DMS 273 treated with DMSO at 0.1 percent for 48 hours (cell line): ENCODE measurements around the gene PNPLA2.

Source experiments
- DNase-seq: peaks from one replicate; lab custom pipeline; 2025; lab: John Stamatoyannopoulos, UW

Gene PNPLA2

GRCh38 chr11:819129-819931 is 616 bp downstream of the PNPLA2 start:
- DNase-seq: peak; percentile 39

DNA sequence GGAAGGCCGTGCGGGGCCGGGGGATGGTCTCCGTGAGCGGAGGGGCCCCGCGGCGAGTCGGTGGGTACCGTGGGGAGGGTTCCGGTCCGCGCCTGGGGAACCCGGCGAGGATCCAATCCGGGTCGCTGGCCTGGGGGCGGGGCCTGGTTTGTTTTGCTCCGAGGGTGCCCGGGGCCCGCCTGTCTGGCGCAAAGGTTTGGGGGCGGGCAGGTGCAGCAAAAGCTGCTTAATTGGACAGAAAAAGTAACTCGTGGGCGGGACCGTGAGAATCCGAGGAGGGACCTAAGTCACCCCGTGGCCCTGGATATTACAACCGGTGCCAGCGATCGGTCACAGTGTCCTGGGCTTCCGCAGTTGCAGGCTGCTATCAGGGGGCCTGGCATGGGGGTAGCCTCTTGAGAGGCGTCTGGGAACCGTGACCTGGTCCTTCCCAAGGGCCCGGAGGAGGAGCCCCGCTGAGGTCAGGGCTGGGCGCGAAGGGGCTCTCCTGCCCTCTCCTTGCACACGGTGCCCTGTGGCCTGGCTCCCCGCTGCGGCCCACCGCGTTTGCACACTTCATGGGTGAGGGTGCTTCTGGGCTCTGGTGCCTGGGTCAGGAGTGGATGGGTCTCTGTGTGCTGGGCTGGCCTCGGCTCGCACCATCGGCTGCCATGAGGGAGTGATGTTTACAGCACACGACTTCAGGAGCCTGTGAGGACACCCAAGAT is 1.4 kb downstream of the PNPLA2 start:
- DNase-seq: no peak

DNA sequence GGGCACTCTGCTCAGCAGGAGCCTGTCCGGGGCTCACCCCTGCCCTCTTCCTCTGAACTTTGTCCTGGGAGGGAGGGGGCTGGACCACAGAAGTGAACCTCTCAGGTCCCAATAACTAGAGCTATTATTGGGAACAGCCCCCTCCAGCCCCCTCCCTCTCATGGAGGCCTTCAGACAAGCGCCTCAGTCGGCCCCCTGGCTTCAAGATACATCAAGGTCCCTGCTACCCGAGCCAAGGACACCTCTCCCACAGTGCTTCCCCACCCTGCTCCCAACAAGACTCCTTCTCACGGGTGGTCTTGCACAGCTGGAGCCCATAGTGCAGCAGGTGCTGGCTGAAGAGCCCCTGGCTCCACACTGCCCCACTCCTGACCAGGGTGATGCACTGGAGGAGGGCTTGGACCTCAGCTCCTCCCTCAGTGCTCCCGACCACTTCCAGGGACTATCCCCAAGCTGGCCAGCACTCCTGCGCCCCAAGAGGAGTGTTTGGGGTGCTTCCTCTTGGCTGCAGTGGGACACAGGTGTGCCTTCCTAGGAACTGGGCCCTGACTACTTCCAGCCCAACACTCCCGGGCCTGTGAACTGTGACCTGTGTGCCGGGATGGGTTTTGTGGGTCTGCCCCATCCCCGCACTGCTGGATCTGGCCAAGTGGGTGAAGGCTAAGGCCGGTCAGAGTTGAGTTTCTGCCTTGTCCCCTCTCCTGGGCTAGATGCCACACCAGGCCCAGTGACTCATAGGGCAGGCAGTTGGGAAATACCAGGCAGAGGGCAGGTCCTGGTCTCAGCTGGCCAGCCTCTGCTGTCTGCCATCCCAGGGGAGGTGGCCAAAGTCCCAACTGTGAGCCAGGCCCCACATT is 2.2 kb downstream of the PNPLA2 start:
- DNase-seq: no peak

DNA sequence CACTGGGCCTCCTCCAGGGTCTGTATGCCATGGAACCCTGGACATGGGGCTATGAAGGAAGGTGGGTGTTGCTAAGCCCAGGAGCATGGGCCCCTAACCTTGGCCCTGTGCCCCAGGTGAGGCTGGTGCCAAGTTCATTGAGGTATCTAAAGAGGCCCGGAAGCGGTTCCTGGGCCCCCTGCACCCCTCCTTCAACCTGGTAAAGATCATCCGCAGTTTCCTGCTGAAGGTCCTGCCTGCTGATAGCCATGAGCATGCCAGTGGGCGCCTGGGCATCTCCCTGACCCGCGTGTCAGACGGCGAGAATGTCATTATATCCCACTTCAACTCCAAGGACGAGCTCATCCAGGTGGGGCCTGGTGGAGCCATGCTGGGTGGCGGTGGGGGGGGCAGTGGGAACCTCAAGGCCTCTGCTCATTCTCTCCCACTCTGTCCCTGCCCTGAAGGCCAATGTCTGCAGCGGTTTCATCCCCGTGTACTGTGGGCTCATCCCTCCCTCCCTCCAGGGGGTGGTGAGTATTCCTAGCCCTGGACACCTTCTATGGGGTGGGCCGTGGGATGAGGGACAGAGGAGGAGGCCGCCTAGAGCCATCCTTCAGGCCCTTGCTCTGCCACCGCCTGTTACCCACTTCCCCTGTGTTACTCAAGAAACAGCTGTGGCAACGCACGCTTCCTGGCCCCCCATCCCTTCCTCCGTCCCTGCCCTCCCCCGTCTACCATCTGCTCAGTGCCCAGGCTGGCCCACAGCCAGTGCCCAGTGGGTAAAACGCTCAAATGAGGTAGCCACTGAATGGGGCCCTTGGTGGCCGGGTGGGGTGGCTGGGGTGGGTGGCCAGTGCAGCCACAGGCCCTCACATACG is 3.0 kb downstream of the PNPLA2 start:
- DNase-seq: no peak

- no peak for DNase-seq
These were observed 5.0 kb downstream of the PNPLA2 start for GRCh38 chr11:823441-824291.

GRCh38 chr11:824292-824880 is 5.7 kb downstream of the PNPLA2 start:
- no peak for DNase-seq

DNA sequence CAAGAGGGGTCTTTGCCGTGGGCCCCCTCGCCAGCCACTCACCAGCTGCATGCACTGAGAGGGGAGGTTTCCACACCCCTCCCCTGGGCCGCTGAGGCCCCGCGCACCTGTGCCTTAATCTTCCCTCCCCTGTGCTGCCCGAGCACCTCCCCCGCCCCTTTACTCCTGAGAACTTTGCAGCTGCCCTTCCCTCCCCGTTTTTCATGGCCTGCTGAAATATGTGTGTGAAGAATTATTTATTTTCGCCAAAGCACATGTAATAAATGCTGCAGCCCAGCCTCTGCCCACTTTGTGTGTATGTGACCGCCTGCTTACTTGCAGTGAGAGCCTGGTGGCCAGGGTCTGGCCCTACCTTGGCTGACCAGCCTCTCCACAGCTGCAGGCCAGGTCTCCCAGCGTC is 6.2 kb downstream of the PNPLA2 start:
- DNase-seq: no peak

DNA sequence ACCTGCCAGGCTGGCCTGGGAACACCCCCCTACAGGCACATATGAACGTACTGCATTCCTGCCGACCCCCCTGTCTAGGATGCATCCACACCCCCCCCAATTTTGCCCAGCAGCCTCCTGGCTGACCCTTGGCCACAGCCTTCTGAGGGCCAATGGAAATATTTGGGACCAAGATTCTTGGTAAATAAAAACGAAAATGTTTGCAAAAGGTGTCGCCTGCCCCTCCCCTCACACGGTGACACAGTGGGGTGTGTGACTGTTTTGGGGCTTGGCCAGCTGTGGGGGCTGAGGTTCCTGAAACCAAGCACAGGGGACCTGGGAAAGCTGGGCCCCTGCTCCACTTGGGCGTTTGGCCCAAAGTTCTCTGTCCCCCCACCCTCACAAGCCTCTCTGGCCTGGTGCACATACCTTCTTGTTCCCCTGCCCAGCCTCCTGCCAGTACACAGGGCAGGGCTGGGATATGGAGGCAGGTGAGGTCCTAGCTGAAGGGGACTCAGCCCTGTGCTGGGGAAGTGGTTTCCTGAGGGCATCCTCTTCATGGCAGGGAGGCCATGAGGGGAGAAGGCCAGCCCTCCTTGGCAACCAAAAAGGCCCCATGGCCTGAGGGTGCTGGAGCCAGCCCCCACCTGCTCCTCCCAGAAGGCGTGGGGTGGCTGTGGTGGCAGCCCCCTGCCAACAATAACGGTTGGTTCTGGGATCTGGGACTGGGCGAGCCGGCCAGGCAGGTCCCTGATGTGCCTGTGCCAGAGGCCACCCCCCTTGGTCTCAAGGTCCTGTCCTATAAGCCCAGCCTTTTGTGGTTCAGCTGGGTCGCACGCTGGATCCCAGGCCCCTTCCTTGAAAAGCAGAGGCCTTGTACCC is 6.9 kb downstream of the PNPLA2 start:
- no peak for DNase-seq

GRCh38 chr11:826227-826621 is 7.5 kb downstream of the PNPLA2 start:
- DNase-seq: no peak

DNA sequence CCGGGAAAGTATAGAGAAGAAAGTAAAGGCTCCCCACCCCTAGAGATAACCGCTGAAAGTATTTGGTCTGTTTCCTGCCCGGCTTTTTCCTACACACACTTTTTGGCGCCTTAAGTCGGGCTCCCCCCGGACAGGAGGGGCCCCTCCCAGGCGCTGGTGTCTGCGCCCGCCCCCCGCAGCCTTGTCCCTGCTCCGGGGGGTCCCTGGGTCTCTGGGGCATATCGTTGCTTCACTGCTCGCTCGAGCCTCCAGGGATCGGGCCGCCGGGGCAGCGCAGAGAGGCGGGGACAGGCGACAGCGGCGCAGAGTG is 8.1 kb downstream of the PNPLA2 start:
- DNase-seq: no peak

DNA sequence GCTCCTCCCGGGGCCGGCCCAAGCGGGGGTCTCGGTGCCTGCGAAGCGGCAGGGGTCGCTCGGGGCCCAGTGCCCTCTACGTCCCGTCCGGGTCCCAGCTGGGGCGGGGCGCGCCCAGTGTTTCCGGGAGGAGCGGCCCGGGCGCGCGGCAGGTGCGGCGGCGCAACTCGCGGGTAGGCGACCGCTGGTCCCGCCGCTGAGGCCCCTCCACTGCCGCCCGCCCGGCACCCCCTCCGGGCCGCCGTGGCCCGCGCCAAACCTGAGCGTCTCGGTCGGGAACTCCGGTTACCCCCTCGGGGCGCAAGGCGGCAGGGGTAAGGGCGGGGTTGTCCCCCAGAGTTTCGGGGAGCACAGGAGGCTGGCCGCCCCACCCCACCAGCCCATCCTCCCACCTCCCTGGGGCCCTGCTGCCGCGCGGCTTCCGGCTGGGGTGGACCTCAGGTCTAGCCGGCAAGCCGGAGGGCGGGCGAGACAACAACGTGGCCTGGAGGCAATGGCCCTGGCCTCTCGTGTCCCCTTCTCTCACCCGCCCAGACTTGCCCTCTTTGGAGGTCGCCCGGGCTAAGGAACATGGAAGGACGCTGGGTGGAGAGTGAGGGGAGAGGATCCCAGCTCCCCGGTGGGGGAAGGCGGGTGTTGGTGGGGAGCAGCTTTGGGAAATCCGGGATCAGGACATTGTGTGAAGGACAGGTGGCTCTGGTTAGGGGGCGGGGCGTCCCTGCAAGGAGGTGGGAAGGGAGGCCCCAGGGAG is 8.6 kb downstream of the PNPLA2 start:
- DNase-seq: no peak

DNA sequence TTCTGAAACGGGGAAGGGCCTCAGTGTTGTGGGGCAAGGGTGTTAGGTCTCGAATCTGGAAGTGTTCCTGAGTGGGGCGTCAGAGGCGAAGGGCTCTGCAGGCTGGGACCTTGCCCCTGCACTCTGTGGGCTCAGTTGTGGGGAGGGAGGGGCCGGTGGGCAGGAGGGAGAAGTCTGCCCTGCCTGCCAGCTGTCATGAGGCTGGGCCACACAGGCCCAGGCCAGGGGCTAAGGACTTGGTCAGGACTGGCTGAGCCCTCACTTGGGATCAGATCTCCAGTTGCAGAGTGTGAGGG is 9.1 kb downstream of the PNPLA2 start, which contains the start of gene CRACR2B:
Gene CRACR2B (plus strand): TSS at position 23 of the 296 bp plus-strand sequence. CDS start 689 bp downstream, outside the sequence.
- DNase-seq: no peak

GRCh38 chr11:828506-829175 is 9.9 kb downstream of the PNPLA2 start:
- no peak for DNase-seq

DNA sequence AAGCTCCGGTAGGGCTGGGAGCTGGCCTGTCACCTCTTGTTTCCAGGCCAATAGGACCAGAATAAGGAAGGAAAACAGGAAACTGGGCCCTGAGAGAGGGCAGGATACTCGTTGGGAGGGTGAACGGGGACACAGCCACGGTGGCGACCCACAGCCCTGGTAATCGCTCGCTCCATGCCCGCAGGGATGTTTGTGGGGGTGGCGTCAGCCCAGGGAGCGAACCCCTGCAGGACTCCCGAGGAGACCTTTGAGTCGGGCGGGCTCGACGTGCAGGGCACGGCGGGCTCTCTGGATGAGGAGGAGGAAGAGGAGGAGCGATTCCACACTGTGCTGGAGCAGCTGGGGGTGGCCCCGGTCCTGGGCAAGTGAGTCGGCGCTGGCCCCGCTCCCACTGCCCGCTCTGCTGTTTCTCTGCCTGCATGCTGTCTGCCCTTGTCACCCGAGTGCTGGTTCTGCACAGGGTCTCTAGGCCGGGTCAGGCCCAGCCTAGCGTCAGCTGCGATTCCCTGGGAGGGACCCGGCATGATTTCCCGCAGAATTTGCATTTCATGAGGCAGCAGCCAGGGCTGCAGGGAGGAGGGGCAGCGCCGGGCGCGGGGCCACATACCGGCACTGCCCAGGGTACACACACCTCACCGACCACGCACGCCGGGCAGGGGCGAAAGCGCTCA is 10.6 kb downstream of the PNPLA2 start:
- no peak for DNase-seq

DNA sequence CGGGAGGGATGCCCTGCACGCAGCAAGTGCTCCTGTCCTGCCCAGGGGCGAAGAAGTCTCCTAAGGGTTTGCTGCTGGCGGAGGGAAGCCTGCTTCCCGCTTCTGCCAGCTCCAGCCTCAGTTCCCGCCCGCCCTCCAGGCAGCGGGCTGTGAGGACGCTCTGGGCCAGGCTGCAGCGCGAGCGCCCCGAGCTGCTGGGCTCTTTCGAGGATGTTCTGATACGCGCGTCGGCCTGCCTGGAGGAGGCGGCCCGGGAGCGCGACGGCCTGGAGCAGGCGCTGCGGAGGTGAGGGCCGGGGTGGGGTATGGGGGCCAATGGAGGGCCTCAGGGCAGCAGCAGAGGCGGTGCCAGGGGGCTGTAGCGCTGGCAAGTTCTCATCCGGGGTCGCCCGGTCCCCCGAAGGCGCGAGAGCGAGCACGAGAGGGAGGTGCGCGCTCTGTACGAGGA is 11.2 kb downstream of the PNPLA2 start:
- no peak for DNase-seq

DNA sequence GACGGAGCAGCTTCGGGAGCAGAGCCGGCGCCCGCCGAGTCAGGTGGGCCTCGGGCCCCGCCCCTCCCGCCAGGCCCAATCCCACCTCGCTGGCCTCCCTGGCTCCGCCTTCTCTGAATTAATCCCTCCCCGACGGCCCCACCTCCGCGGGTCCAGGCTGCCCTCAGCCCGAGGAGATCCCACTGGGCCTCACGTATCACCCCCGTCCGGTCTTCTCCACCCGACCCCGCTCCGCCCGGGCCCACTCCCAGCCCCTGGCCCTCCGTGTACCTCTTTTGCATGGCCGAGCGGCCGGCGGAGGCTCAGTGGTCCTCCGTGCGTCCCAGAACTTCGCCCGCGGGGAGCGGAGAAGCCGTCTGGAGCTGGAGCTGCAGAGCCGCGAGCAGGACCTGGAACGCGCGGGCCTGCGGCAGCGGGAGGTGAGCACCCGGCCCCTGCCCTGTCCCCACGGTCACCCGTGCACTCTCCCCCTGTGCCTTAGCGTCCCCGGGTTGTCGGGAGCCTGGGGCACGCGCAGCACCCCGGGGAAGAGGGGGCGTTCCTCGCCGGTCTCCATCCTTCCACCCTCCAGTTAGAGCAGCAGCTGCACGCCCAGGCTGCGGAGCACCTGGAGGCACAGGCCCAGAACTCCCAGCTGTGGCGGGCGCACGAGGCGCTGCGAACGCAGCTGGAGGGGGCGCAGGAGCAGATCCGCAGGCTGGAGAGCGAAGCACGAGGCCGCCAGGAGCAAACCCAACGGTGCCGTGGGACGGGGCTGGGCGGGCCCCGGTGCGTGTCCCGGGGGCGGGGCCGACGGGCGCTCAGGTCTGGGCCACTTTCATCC is 11.8 kb downstream of the PNPLA2 start:
- DNase-seq: no peak
